ENCODE measurements around the gene PLXNA4. TPM values are rescaled to one million over a fixed set of nuclear protein-coding genes. Genes with fewer than 3 reads are reported as not detected.

PLXNA4 gene
- total RNA-seq, 1 experiment from 2014 or later, result 0.81 TPM

DNA sequence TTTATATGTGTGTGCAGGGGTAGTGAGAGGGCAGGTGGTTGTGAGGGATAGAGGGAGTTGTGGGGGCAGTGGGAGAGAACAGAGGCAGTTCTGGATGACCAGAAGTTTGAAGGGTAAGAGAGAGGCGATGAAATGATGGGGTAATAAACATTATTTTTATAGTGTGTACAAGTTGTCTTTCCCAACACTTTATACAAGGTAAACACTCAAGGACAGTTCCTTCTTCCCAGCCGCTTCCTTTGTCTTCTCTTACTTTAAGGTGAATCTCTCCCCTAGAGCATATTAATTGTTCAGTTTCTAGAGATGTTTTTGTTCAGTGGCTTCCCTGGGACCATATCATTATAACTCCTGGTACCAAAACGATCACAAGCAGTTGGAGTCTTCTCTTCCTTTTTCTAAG, 475.8 kb downstream of the PLXNA4 start:
- H3K4me3 Mint-ChIP-seq, result no peak overlapping the region
- TF ChIP-seq, protein P1, sequence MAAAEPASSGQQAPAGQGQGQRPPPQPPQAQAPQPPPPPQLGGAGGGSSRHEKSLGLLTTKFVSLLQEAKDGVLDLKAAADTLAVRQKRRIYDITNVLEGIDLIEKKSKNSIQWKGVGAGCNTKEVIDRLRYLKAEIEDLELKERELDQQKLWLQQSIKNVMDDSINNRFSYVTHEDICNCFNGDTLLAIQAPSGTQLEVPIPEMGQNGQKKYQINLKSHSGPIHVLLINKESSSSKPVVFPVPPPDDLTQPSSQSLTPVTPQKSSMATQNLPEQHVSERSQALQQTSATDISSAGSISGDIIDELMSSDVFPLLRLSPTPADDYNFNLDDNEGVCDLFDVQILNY (CRISPR knock-in tag; IDR thresholded peaks at IDR 0.05), result no peak
- TF ChIP-seq NFE2L1 (CRISPR knock-in tag; IDR thresholded peaks at IDR 0.05), result no peak
- no peak for TF ChIP-seq NR2C2 (CRISPR knock-in tag; IDR thresholded peaks at IDR 0.05)
- TF ChIP-seq, protein P2, sequence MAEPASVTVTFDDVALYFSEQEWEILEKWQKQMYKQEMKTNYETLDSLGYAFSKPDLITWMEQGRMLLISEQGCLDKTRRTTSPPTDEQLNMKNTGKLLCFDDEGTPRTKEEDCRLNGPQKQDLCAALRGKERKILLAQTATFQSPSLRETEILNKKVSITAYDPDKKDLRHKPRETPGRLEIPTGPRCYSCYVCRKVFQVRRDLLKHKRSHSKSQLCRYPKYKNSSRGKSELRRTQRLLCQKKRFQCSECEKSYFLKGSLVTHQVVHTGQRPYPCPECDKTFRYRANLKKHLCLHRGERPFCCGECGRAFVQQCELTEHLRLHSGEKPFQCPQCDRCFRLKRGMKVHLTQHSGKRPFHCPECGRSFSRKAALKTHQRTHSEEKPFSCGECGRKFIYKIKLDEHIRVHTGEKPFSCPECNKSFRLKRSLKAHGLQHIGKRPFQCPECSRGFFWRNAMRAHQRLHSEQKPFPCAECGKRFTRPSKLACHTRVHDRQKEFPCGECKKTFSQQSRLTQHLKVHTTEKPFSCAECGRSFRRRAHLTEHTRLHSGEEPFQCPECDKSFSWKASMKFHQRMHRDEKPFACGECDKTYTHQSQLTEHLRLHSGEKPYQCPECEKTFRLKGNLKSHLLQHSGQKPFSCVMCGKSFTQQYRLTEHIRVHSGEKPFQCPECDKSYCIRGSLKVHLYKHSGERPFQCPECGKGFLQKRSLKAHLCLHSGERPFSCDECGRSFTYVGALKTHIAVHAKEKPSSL (CRISPR knock-in tag; conservative IDR thresholded peaks at IDR 0.05), result no peak
- H3K4me1 Mint-ChIP-seq, result peaks cover 7% of the 10 kb centered on the region; the same call in 1 of the 2 replicates
- CTCF ChIA-PET, result no interaction called here
- H3K27ac Mint-ChIP-seq, result no peak overlapping the region
- POLR2A ChIA-PET, result no interaction called here
- H3K9me3 Mint-ChIP-seq, result no peaks in the 10 kb centered on the region
- DNase-seq (ENCODE audit: low spot score) (no peak), ATAC-seq (no peak)
- no peaks in the 10 kb centered on the region; the same call in 1 of the 2 replicates for H3K27me3 Mint-ChIP-seq (ENCODE audit: low read depth)
- no peaks in the 10 kb centered on the region for H3K36me3 Mint-ChIP-seq

GRCh38 chr7:132099163-132099562, 477.1 kb downstream of the PLXNA4 start:
- CTCF ChIA-PET, result no interaction called here
- no peaks in the 10 kb centered on the region for H3K36me3 Mint-ChIP-seq
- H3K9me3 Mint-ChIP-seq, result no peaks in the 10 kb centered on the region
- DNase-seq (ENCODE audit: low spot score) (no peak), ATAC-seq (no peak)
- H3K27ac Mint-ChIP-seq, result no peak overlapping the region
- H3K4me3 Mint-ChIP-seq, result no peak overlapping the region
- POLR2A ChIA-PET, result no interaction called here
- peaks cover 4% of the 10 kb centered on the region; the same call in 1 of the 2 replicates for H3K4me1 Mint-ChIP-seq
- no peaks in the 10 kb centered on the region; the same call in 1 of the 2 replicates for H3K27me3 Mint-ChIP-seq (ENCODE audit: low read depth)
- TF ChIP-seq ZBTB21 (CRISPR knock-in tag; IDR thresholded peaks at IDR 0.05; ENCODE audit: borderline replicate concordance), result no peak
- no peak for TF ChIP-seq IRF2 (CRISPR knock-in tag; IDR thresholded peaks at IDR 0.05; ENCODE audit: borderline replicate concordance, low read depth)
- TF ChIP-seq GABPB1 (CRISPR knock-in tag; IDR thresholded peaks at IDR 0.05), result no peak
- TF ChIP-seq, protein P3, sequence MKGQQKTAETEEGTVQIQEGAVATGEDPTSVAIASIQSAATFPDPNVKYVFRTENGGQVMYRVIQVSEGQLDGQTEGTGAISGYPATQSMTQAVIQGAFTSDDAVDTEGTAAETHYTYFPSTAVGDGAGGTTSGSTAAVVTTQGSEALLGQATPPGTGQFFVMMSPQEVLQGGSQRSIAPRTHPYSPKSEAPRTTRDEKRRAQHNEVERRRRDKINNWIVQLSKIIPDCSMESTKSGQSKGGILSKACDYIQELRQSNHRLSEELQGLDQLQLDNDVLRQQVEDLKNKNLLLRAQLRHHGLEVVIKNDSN (CRISPR knock-in tag; IDR thresholded peaks at IDR 0.05), result no peak
- no peak for TF ChIP-seq RELA (CRISPR knock-in tag; IDR thresholded peaks at IDR 0.05; ENCODE audit: borderline replicate concordance)
- TF ChIP-seq ZNF512 (CRISPR knock-in tag; IDR thresholded peaks at IDR 0.05; ENCODE audit: borderline replicate concordance), result no peak
- TF ChIP-seq PRDM15 (CRISPR knock-in tag; IDR thresholded peaks at IDR 0.05), result no peak
- no peak for TF ChIP-seq TCF7 (CRISPR knock-in tag; IDR thresholded peaks at IDR 0.05; ENCODE audit: low read depth)
- no peak for TF ChIP-seq FOXK1 (CRISPR knock-in tag; IDR thresholded peaks at IDR 0.05)
- TF ChIP-seq CREM (CRISPR knock-in tag; IDR thresholded peaks at IDR 0.05), result no peak
- TF ChIP-seq, protein P4, sequence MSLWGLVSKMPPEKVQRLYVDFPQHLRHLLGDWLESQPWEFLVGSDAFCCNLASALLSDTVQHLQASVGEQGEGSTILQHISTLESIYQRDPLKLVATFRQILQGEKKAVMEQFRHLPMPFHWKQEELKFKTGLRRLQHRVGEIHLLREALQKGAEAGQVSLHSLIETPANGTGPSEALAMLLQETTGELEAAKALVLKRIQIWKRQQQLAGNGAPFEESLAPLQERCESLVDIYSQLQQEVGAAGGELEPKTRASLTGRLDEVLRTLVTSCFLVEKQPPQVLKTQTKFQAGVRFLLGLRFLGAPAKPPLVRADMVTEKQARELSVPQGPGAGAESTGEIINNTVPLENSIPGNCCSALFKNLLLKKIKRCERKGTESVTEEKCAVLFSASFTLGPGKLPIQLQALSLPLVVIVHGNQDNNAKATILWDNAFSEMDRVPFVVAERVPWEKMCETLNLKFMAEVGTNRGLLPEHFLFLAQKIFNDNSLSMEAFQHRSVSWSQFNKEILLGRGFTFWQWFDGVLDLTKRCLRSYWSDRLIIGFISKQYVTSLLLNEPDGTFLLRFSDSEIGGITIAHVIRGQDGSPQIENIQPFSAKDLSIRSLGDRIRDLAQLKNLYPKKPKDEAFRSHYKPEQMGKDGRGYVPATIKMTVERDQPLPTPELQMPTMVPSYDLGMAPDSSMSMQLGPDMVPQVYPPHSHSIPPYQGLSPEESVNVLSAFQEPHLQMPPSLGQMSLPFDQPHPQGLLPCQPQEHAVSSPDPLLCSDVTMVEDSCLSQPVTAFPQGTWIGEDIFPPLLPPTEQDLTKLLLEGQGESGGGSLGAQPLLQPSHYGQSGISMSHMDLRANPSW (CRISPR knock-in tag; conservative IDR thresholded peaks at IDR 0.05; ENCODE audit: low read depth), result no peak
- TF ChIP-seq SP1 (CRISPR knock-in tag; conservative IDR thresholded peaks at IDR 0.05), result no peak
- TF ChIP-seq, protein P5, sequence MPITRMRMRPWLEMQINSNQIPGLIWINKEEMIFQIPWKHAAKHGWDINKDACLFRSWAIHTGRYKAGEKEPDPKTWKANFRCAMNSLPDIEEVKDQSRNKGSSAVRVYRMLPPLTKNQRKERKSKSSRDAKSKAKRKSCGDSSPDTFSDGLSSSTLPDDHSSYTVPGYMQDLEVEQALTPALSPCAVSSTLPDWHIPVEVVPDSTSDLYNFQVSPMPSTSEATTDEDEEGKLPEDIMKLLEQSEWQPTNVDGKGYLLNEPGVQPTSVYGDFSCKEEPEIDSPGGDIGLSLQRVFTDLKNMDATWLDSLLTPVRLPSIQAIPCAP (CRISPR knock-in tag; IDR thresholded peaks at IDR 0.05), result no peak
- no peak for TF ChIP-seq NR2C2 (CRISPR knock-in tag; IDR thresholded peaks at IDR 0.05)
- no peak for TF ChIP-seq HMGXB4 (CRISPR knock-in tag; IDR thresholded peaks at IDR 0.05)
- no peak for TF ChIP-seq FOXJ3 (CRISPR knock-in tag; IDR thresholded peaks at IDR 0.05; ENCODE audit: borderline replicate concordance)

Data from WTC11 (cell line).